Measurements from ENCODE around the gene DHH. TPM values are rescaled to one million over a fixed set of nuclear protein-coding genes. Genes with fewer than 3 reads are reported as not detected.

DHH gene
- total and polyA plus RNA-seq, 9 of the 15 experiments (the other 6 are each of a cell fraction or from before 2014, with no cell fraction given) = 0.07 to 2.6 (median 0.54) TPM

GRCh38 chr12:49088150-49088931 lies 6.3 kb downstream of the DHH start (continued):
- TF ChIP-seq GTF2B (IDR thresholded peaks at IDR 0.05; ENCODE audit: extremely low read depth, insufficient read length) = no peak
- TF ChIP-seq TAF1 (IDR thresholded peaks at IDR 0.05; ENCODE audit: control insufficient read depth, extremely low read depth, insufficient read depth, low read length, severe bottlenecking) = no peak
- no peak for TF ChIP-seq RHOXF2B (CRISPR knock-in tag; conservative IDR thresholded peaks at IDR 0.05)
- TF ChIP-seq SFPQ (IDR thresholded peaks at IDR 0.05; ENCODE audit: low read depth, low read length) = no peak
- TF ChIP-seq E2F1 (CRISPR knock-in tag; IDR thresholded peaks at IDR 0.05) = no peak
- TF ChIP-seq FOXA3 (CRISPR knock-in tag; conservative IDR thresholded peaks at IDR 0.05 in 1 of 2, IDR thresholded peaks at IDR 0.05 in 1 of 2) = no peak
- no peak for TF ChIP-seq PYGO2 (tag; IDR thresholded peaks at IDR 0.05)
- no peak for TF ChIP-seq ZNF766 (CRISPR knock-in tag; conservative IDR thresholded peaks at IDR 0.05)
- peak; percentile 50 for TF ChIP-seq PRDM10 (IDR thresholded peaks at IDR 0.05; ENCODE audit: partially characterized antibody)
- TF ChIP-seq ZNF124 (CRISPR knock-in tag; IDR thresholded peaks at IDR 0.05) = no peak
- TF ChIP-seq RBFOX2 (IDR thresholded peaks at IDR 0.05; ENCODE audit: low read depth, low read length) = peak; percentile 42
- peak; percentile 59; the same call in 1 of the 2 replicates for TF ChIP-seq ZNF444 (CRISPR knock-in tag; IDR thresholded peaks at IDR 0.05)
- TF ChIP-seq FOXP1 (CRISPR knock-in tag; IDR thresholded peaks at IDR 0.05) = no peak
- TF ChIP-seq COPS2 (conservative IDR thresholded peaks at IDR 0.05) = no peak
- TF ChIP-seq TCF7 (IDR thresholded peaks at IDR 0.05; ENCODE audit: borderline replicate concordance) = no peak
- TF ChIP-seq NR4A1 (CRISPR knock-in tag; IDR thresholded peaks at IDR 0.05) = no peak
- TF ChIP-seq NR4A1 (tag; IDR thresholded peaks at IDR 0.05) = no peak
